ELR (cell line): Measurements from ENCODE around the gene TOM1L2.
A peak's percentile ranks its signal among the peaks of the same experiment; 100 is the strongest.

Experiments
- DNase-seq: peaks from one replicate; pipeline ENCODE4 v3.0.0-alpha.2; 2015; ENCODE audit warnings: low read depth

TOM1L2 gene

DNA sequence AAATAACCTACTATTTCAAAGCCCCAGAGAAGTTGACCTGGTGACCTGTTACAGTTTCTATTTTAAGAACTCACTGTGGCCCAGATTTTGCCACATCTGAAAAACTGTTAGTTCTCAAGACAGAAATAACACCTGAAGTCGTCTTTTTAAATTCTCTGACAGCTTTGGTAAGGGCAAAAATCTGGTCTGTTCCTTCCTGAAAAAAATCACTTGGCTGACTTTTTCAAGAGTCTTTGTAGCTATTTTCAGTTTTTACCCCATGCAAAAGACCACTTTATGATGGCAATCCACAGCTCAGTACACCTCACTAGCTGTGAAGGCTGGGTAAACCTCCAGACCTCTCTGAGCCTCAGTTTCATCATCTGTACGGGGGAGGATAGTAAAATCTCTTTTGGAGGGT, 74.8 kb downstream of the TOM1L2 start:
- no peak for DNase-seq

DNA sequence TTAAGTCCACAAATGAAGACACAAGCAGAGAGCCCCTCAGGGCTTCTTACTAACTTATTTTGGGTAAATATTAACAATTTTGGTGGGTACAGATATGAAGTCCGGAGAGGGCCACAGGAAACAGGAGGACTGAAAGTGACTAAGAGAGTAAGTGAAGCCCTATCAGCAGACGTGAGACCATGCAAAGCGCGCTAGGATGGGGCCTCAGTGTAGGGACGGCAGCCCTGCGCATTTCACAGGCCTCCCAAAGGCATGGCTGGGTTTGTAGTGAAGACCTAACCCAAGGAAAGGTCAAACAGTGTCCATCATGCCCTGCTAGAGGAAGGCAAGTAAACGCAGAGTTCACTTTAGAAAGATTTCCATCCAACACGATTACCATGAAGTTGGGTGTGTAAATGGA, 75.5 kb downstream of the TOM1L2 start:
- DNase-seq, result no peak

DNA sequence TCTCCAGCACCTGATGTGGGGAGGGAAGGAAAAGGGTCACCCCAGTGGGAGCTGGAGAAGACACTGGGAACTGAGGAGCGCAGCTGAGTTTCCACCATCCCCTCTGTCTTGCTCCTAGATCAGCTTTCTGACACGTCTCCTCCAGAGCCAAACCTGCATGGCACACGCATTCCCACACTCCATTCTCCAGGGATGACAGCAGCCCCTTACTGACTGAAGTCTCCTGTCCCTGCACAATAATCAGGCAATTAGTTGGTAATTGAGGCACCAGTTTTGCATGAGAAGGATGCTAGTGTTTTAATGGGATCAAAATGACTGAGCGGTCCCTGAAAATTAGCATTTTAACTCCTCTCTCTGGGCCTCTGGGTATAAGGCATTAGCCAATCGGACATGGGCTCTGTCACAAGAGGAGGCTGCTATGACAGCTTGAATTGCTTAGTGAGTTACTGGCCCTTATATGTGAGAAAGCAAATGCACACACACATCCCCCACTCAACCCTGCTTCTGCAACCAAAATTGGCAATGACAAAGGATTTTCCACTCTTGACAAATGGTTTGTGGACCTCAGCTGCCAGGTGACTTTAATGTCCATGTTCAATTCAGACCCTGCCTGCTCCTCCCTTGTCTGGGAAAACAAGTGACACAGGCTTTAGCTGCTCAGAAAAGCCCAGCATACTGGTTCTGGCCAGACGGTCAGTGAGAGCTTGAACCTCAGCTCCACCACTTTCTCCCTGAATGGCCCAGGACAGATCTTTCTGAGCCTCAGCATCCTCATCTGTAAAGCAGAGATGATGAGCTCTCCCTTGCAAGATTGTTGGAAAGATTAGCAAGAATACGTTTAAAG, 78.2 kb downstream of the TOM1L2 start:
- DNase-seq, result no peak

DNA sequence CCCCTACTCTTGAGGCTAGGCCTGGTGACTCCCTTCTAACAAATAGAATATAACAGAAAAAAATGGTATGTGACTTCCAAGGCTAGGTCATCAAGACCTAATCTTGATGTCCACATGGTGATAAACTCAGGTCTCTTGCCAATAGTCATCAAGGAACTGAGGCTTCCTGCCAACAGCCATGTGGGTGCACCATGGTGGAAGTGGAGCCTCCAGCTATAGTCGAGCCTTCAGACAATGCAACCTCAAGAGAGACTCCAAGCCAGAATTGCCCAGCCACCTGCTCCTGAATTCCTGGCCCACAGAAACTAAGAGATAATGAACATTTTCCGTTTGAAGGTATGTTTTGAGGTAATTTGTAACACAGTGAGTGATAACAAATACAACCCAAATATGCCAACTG, 79.5 kb downstream of the TOM1L2 start:
- no peak for DNase-seq

DNA sequence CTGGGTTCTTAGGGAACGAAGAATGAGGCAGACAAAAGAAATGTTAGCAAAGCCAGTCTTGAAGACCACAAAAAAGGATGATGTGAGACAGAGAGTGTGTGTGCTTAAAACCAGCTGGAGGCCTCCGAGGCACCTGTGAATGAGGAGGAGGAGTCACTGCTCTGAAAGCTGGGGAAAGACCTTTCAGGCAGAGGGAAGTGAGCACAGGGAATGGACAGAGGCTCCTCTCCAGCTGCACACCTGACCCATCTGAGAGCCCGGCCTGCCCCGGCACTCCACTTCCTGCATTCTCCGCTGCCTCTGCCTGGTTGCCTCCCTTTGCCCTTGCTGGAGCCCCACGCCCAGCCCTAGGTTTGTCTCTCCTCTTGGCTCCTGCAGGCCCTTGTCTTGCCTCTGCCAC, 80.2 kb downstream of the TOM1L2 start:
- DNase-seq, result no peak

DNA sequence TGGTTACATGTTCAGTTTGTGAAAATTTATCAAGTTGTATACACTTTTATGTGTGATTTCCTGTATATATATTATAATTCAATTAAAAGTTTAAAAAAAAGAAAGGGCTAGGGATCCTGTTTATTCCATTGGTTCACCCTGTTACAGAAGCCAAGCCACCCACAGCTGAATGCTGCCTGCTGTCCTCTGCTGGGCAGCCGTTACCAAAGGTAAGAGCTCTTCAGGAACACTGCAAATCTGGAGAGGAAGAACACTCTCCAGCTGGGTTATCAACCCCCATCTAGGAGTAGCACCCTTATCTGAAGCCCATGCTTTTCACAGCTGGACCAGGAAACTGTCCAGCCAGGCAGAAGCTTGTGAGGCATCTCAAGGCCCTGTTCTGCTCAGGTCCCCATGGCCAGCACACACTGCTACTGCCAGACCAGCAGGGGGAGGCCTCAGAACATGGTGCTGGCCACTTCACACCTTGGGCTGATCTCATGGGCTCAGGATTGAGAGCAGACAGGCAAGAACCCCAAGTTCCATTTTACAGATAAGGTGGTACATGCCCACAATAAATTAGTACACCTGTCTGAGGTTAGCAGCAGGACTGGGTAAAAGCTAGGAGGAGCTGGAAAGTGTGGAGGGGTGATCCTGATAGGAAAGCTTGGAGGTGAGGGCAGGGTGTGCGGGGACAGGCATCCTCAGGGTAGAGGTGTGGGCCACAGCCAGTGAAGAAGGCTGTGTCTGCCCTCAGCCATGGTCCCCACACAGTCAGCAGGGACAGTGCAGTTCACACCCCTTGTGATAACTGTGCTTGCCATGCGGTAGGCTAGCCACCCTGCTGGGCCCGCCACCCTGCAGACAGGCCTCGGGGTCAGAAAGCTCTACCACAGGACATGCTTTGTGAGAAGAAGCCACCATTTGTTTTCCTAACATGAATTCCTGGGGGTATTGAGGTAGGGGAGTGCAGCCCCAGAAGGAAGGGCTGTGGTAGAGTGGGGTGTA, 81.1 kb downstream of the TOM1L2 start:
- DNase-seq, result peak; percentile 75

DNA sequence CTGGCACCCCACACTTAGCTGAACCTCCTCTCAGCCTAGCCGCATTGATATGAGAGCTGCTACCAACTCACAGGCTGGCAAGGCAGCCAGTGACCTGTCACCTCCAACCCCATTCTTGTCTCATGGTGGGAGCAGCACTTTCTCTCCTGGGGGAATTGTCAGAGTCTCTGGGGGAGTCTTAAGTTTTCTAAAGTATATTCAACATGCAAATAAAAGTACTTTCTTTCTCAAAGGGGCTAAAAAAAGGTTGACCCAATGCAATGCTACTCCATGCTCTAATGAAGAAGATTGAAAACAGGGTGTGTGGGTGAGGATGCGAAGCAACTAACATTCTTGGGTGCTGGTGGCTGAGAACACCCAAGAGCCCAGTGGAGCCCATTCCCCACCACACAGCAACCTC, 82.3 kb downstream of the TOM1L2 start:
- no peak for DNase-seq

DNA sequence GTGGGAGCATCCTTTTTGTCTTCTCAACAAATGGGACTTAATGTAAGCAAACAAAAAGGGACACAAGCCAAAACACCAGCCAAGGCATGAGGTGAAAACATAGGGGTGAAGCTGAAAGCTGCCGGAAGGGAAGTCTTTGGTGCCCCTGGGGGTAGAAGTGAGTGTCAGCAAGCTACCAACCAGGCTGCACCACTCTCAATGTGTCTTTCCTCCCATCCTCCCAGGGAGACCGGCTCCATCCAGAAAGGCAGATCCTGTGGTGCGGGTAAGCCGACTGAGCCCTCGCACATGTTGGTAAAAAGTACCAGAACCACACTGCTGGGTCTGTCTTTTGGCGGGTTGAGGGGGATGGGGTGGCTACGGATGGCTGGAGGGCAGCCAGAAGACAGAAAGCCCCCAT, 83.4 kb downstream of the TOM1L2 start:
- DNase-seq, result peak; percentile 20

DNA sequence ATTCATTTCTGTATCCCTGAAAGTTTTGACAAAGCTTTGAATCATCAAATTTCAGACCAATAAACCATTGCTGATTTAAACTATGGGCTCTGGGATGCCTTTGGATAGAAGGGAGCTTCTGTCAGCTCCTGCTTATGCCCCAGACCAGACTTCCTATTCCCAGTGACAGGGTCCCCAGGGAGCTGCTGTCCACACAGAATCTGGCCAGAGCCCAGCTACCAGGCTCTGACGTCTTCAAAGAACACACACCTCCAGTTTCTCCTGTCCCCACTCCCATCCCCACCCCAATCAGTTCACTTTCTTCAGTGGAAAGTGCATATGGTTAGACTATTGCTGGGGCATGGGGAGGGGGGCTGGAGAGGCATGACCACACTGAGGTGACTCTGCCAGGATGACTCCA, 83.8 kb downstream of the TOM1L2 start:
- no peak for DNase-seq

DNA sequence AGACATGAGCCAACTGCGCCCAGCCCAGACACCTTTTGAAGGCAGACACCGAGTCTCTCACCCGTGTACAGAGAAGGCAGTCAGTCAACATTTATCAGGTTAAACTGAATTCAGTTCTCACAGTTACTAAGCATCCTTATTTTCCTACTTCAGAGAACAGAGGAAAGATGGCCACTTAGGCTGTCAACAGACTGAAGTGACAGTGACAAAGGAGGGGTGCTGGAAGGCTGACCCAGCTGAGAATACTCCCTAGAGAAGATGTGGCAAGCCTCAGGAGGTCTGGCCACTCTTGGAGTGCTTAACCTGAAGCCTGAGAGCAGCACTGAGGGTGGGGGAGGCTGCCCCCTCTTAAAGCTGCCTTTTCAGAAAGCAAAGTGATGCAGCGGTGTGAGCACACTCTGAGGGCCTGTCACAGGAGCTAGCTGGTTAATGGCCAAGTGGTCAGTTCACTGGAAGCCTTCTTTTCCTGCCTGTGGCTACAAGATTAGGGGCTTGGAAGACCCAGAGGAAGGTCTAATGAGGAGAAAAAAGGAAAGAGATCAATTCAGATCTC, 84.4 kb downstream of the TOM1L2 start:
- DNase-seq, result no peak

DNA sequence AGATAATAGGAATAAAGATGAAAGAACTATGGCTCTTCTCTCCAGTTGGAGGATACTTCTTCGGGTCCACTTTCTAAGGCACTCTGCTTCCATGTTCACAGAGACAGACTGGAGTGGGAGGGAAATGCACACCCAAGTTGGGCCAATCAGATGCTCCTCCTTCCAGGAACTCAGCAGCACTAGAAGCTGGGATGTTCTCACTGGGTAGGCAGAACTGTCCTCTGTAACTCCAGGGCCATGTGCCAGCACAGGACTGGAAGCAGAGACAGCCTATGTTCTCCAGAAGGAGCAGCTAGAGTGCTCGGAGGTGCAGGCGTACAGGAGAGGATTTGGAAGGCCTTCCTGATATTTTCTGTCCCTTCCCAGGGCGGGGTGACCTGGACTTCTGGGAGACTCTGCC, 85.5 kb downstream of the TOM1L2 start:
- DNase-seq, result no peak

DNA sequence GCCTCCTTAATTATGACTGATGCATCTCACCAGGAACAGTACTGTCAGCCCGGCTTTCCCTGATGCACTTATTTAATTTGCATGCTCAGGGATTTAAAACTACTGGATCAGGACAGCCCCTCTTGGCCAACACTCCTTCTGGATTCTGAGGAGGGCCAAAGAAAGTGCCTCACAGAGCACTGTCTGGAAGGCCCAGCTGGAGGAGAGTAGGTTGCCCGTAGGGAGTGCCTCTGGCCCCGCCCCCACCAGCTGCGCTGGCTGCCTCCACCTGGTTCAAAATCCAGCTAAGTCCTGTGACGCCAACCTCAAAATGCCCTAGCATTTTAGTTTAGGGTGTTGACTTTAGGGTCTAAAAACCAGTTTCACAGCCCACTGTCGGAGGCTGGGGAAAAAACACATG, 86.0 kb downstream of the TOM1L2 start:
- no peak for DNase-seq

DNA sequence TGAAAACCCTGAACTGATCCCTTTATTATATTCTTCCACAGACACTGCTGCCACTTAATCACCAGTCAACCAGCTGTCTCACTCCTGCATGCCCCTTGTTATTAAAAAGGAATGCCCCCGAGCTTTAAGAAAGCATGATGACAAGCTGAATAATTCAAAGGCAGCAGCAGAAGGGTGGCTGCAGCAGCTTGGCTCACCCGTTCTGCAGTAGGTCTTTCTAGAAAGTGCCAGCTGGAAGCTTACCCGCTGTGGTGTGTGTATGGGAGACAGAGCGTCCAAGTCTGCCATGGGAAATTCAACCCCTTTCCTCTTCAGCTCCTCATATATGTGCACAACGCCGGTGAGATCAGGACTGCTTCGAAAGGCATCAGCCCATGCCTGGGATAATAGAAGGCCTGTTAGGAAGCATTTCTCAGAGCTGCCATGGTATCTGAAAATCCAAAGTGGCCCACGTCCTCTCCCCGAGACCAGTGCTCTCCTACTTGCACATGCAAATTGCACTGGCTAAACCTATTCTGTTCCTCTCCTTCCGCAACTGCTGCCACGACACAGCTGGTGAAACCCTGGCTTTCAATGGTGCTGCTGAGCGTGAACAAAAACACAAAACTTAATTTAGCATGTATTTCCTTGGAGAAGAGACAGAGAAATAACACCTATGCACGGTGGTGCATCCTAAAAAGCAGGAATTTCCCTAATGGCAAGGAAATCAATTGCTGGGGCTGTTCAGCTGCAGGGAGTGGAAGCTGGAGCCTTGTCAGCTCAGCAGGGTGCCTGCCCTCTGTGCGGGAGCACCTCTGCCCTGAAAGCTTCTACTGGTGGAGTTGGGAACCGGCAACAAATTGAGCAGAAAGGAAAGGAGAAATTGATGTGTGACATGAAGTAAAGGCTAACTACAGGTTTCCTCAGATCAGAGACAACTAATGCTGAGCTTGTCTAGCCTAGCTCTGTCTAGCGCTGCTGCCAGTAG, 87.5 kb downstream of the TOM1L2 start:
- DNase-seq, result no peak

DNA sequence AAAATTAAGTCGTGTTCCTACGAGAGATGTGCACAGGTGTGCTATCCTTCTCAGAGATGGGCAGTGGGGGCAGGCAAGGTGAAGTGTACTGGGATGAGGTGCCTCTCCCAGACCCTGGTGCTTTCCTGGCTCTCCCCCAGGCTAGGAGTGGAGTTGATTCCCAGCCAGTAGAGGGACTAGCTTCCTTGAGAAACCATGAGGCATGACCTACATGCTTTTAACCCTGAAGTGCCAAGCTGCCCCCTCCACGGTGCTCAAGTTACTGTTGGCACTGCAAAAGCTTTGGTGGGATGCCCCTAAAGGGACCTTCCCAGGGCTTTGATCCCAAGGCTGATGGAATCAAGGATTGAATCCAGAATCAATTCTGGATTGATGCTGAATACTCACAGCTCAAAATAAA, 88.4 kb downstream of the TOM1L2 start:
- DNase-seq, result no peak

DNA sequence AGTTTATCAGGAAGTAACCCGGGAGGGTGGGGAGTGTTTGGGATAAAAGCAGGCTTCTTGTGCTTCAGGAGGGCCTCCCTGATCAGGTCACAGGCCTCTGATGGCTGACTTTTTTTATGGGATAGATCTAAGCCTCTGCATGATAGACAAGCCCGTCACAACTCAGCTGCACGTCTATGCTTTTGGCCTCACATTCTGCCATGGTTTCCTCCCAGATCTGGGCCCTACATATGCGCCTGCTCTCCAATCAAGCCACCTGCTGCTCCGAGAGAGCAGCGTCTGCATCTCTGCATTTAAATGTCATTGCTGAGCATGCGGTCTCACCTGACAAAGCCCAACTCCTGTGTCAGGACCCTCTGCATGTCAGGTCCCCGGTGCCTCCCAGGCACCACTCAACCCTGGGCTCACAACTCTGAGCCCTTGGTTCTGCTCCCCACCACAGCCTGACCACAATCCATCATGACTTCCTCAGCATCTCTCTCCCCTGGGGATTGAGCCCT, 90.1 kb downstream of the TOM1L2 start:
- no peak for DNase-seq

DNA sequence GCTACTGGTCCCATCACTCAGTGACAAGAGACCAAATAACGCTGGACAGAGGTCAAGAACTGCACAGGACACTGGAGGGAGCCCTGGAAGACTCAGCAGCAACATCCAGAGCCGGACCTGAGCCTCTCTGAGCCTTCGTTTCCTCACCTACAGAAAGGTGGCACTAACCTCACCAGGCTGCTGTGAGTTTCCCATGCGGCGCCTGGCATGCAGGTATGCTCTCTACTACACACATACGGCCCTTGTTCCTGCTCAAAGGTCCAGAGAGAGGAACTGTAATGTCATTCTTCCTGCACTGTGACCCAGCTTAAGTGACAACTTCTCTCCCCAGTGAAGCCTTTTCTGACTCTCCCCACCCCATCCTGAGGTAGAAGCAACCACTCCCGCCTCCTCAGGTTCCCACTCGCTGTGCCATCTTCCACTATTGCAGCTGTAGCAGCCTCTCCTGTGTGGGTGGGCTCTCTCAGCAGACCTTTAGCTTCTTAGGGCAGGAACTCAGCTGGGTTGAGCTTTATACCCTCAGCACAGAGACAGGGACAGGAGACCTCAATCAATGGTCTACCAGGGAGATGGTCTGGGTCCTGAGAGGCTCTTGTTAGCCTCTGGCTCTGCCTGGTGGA, 91.5 kb downstream of the TOM1L2 start:
- no peak for DNase-seq

DNA sequence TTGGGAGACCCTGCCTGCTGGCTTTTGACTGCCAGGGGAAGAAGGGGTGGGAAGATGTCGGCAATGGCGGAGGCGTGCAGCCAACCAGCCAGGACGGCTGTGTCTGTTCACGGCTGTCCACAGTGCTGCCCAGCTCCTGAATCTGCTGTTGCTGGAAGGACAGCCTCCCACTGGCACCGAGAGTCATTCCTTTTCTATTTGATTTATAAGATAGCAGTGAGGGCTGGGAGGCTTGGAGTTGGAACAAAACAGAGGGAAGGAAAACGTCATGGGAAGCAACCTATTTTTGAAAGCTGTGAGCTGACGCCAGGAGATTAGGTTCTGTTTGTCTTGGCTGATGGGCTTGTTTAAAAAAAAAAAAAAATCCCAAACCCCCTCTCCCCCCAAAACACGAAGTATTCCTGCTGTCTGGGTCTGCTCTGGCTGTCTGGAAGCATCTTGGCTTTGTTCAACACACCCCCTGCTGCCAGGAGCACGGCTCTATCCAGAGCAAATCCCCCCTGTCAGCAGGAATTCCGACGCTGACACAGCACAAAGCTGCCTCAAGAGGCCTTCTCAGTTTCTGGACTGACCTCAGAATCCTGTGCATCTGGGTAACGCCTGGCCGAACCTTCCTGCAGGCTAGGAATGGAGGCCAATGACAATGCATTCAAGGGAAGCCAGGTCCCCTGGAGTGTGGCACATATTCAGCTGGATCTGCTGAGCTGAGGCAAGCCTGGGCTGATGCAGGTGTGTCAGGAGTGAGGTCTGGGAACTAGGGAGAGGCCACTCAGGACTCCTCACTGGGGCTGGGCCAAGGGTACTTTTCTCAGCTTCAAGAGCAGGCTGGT, 94.5 kb downstream of the TOM1L2 start:
- DNase-seq, result no peak

DNA sequence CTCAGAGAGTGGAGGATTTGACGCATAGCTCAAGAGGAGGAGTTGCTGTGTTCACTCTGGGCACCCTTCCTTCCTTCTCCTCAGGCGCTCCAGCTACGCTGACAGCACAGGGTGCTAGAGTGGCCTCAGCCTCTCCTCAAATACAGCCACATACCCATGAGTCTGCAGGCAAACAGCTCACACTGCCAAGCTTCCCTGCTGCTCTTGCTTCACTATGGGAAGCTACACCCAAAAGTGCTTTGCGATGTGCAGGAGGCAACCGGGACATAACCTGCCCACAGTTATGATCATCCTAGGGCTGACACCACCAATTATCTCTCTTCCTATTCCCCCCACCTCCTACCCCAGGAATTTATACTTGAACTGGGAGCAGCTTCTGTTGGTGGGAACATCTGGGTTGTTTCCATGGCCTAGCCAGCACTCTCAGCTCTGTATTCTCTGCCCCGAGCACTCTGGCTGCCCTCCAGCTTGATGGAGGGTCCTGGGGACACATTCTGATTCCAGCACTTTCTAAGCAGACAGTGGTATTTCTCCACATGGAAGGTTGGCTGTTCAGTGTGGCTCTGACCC, 95.2 kb downstream of the TOM1L2 start:
- DNase-seq, result no peak

DNA sequence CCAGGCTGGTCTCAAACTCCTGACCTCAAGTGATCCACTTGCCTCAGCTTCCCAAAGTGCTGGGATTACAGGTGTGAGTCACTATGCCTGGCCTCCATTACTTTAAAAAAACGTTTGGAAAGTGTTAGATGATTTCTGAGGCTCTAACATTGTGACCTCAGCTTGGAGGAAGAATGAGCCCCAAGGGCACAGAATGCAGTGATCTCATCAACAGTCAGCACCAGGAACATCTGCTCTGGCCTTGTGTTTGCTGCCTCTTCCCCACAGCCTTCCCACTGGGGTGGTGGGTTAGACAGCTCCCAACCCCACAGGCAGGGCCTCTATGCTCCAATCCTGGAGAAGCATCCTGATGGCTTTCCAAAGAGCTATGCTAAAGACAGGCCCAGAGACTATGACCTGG, 97.7 kb downstream of the TOM1L2 start:
- DNase-seq, result peak; percentile 97
